ENCODE data around the gene ZC3H7A. TPM values are rescaled to one million over a fixed set of nuclear protein-coding genes. Genes with fewer than 3 reads are reported as not detected.

ZC3H7A gene
- total and polyA plus RNA-seq, 10 of the 15 experiments (the other 5 are each of a cell fraction or from before 2014, with no cell fraction given): 46.3 to 188 (median 68.6) TPM

DNA sequence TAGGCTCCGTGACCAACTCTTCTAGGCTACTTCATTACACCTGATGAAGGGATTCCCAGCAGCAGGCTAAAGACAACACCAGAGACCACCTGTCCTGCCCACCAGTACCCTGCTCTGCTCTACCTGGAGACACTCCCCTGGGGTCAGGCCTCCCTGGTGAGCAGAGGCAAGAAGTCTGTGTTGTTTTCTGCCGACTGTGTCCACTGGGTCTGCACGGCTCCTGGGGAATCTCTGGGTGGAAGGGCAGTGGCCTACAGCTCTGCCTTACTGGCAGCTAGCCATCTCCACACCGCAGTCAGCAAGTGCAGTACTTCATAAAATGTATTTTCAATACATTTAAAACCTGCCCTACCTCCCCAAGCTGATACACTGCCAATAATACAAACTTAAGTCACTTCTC lies 47.4 kb upstream of the ZC3H7A start:
- no peak overlapping the region for H3K4me2 ChIP-seq (ENCODE audit: control insufficient read depth, insufficient read depth)
- SMC1A ChIA-PET (ENCODE audit: uncharacterized antibody, unreplicated experiment): no interaction called here
- TF ChIP-seq TCF7 (IDR thresholded peaks at IDR 0.05; ENCODE audit: borderline replicate concordance) (no peak), ATF7 (IDR thresholded peaks at IDR 0.05; ENCODE audit: low read depth) (no peak), ZNF622 (IDR thresholded peaks at IDR 0.05) (no peak), POLR2AphosphoS5 (IDR thresholded peaks at IDR 0.05; ENCODE audit: low read length) (peak; percentile 20; the same call in 1 of the 2 replicates), LARP7 (IDR thresholded peaks at IDR 0.05) (no peak), IKZF2 (IDR thresholded peaks at IDR 0.05) (no peak)
- no peak overlapping the region for H3K27ac ChIP-seq (ENCODE audit: control insufficient read depth, insufficient read depth)
- no peak overlapping the region for H3K4me3 ChIP-seq
- no peak for DNase-seq (ENCODE audit: low read depth, low spot score)
- H3K27me3 ChIP-seq (replicated peaks in 1 of 2; ENCODE audit: control insufficient read depth in 2 of 2, insufficient read depth in 2 of 2, low read length in 1 of 2): no peaks in the 10 kb centered on the region
- no peak for FAIRE-seq
- no peak overlapping the region for H3K9ac ChIP-seq (ENCODE audit: control insufficient read depth, insufficient read depth, low read length)
- WGBS (ENCODE audit: insufficient coverage, insufficient replicate concordance, low lambda C conversion rate, missing lambda C conversion rate): 93% methylated on average over 4 of the region's 4 CpGs
- no peaks in the 10 kb centered on the region for H3K9me3 ChIP-seq (replicated peaks; ENCODE audit: control insufficient read depth, insufficient read depth, low read length)
- no TSS peak for BruUV-seq (replicated peaks)
- H3K79me2 ChIP-seq (ENCODE audit: control insufficient read depth, insufficient read depth, low read length): peaks cover 25% of the 10 kb centered on the region
- CTCF ChIA-PET: interaction anchor here (2.3 kb wide), 1 partner anchor 223 kb away, joined by 9 read pairs; no protein-coding TSS in a partner anchor
- intact Hi-C loops (cut with micrococcal nuclease; ENCODE audit: unreplicated experiment) (no loop called here), in situ Hi-C loops (cut with MboI) (no loop called here)
- RAD21 ChIA-PET (ENCODE audit: unreplicated experiment): no interaction called here
- no peaks in the 10 kb centered on the region; the same call in 1 of the 2 replicates for H3K4me1 ChIP-seq (ENCODE audit: control insufficient read depth, insufficient read depth, low read length)
- peaks cover 20 to 50% of the 10 kb centered on the region in 2 experiments for H3K36me3 ChIP-seq (ENCODE audit: control insufficient read depth in 2 of 2, insufficient read depth in 2 of 2, low read length in 1 of 2)
- H4K20me1 ChIP-seq (ENCODE audit: control insufficient read depth, insufficient read depth): no peaks in the 10 kb centered on the region
- no peak overlapping the region for H2AFZ ChIP-seq (ENCODE audit: control insufficient read depth, low read depth, low read length)
- no peak; the same call in 1 of the 3 replicates for ATAC-seq
- POLR2A ChIA-PET: interaction anchor here (0.5 kb wide), 1 partner anchor 237 kb away, joined by 3 read pairs; no protein-coding TSS in a partner anchor

DNA sequence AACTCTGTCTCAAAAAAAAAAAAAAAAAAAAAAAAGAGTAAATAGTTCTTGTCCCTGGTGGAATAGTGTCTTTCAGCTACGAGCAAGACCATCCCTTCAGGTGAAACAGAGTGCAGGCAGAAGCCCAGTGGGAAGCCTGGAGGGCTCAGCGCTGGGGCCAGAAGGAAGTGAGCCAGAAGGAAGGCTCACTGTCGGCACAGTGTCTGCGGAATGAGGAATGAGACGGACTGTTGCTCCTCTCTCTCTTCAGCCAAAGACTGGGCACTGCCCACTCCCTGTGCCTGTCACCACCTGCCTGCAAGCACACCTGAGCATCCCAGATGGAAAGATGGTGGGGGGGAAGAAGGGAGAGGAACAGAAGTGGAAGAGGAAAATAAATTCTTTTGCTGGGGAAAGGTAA lies 46.8 kb upstream of the ZC3H7A start:
- H3K9ac ChIP-seq (ENCODE audit: control insufficient read depth, insufficient read depth, low read length): no peak overlapping the region
- no peaks in the 10 kb centered on the region for H4K20me1 ChIP-seq (ENCODE audit: control insufficient read depth, insufficient read depth)
- no peak overlapping the region for H2AFZ ChIP-seq (ENCODE audit: control insufficient read depth, low read depth, low read length)
- intact Hi-C loops (cut with micrococcal nuclease; ENCODE audit: unreplicated experiment) (no loop called here), in situ Hi-C loops (cut with MboI) (no loop called here)
- POLR2A ChIA-PET: interaction anchor here (0.6 to 1.1 kb wide), 4 partner anchors 31 to 219 kb away, joined by 3 to 10 read pairs (median 4); partner anchors contain the start of gene ZC3H7A
- CTCF ChIA-PET: interaction anchor here (0.5 to 2.3 kb wide), 2 partner anchors 15 to 224 kb away, joined by 3 to 9 read pairs; no protein-coding TSS in a partner anchor
- SMC1A ChIA-PET (ENCODE audit: uncharacterized antibody, unreplicated experiment): no interaction called here
- DNase-seq (ENCODE audit: low read depth, low spot score): no peak
- no peaks in the 10 kb centered on the region; the same call in 1 of the 2 replicates for H3K4me1 ChIP-seq (ENCODE audit: control insufficient read depth, insufficient read depth, low read length)
- H3K79me2 ChIP-seq (ENCODE audit: control insufficient read depth, insufficient read depth, low read length): peaks cover 19% of the 10 kb centered on the region
- H3K27ac ChIP-seq (ENCODE audit: control insufficient read depth, insufficient read depth): no peak overlapping the region
- no TSS peak for BruUV-seq (replicated peaks)
- H3K27me3 ChIP-seq (replicated peaks in 1 of 2; ENCODE audit: control insufficient read depth in 2 of 2, insufficient read depth in 2 of 2, low read length in 1 of 2): no peaks in the 10 kb centered on the region
- no peak overlapping the region for H3K4me2 ChIP-seq (ENCODE audit: control insufficient read depth, insufficient read depth)
- H3K4me3 ChIP-seq: no peak overlapping the region
- ATAC-seq: no peak
- no peaks in the 10 kb centered on the region for H3K9me3 ChIP-seq (replicated peaks; ENCODE audit: control insufficient read depth, insufficient read depth, low read length)
- WGBS (ENCODE audit: insufficient coverage, insufficient replicate concordance, low lambda C conversion rate, missing lambda C conversion rate): 100% methylated on average over 5 of the region's 5 CpGs
- RAD21 ChIA-PET (ENCODE audit: unreplicated experiment): no interaction called here
- peaks cover 18 to 47% of the 10 kb centered on the region in 2 experiments for H3K36me3 ChIP-seq (ENCODE audit: control insufficient read depth in 2 of 2, insufficient read depth in 2 of 2, low read length in 1 of 2)
- FAIRE-seq: no peak
- TF ChIP-seq PKNOX1 (IDR thresholded peaks at IDR 0.05) (no peak), HCFC1 (IDR thresholded peaks at IDR 0.05; ENCODE audit: low read length) (no peak), NBN (IDR thresholded peaks at IDR 0.05) (no peak), NFIC (IDR thresholded peaks at IDR 0.05; ENCODE audit: low read depth, low read length) (no peak), ASH2L (IDR thresholded peaks at IDR 0.05; ENCODE audit: borderline replicate concordance, low read depth) (no peak), MXI1 (IDR thresholded peaks at IDR 0.05; ENCODE audit: low read depth, low read length) (no peak), TAF1 (IDR thresholded peaks at IDR 0.05; ENCODE audit: borderline replicate concordance, low read depth, low read length) (no peak), GATAD2B (conservative IDR thresholded peaks at IDR 0.05; ENCODE audit: low read depth) (no peak), RELA (IDR thresholded peaks at IDR 0.05; ENCODE audit: borderline replicate concordance, partially characterized antibody) (no peak), WRNIP1 (IDR thresholded peaks at IDR 0.05; ENCODE audit: borderline replicate concordance, low read depth, low read length) (no peak), CBX3 (IDR thresholded peaks at IDR 0.05; ENCODE audit: borderline replicate concordance, low read depth) (no peak), PML (IDR thresholded peaks at IDR 0.05; ENCODE audit: low read length) (no peak)
- TF ChIP-seq, protein P1, sequence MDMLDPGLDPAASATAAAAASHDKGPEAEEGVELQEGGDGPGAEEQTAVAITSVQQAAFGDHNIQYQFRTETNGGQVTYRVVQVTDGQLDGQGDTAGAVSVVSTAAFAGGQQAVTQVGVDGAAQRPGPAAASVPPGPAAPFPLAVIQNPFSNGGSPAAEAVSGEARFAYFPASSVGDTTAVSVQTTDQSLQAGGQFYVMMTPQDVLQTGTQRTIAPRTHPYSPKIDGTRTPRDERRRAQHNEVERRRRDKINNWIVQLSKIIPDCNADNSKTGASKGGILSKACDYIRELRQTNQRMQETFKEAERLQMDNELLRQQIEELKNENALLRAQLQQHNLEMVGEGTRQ (IDR thresholded peaks at IDR 0.05; ENCODE audit: borderline replicate concordance, low read depth, low read length): no peak
